GM12801 (cell line): ENCODE data around the gene URGCP.

Source experiments
- CTCF ChIP-seq: IDR thresholded peaks from one replicate; pipeline ENCODE4 v1.5.1; 2011; ENCODE audit warnings: control low read depth; ENCODE audit not compliant: insufficient read length; ENCODE audit errors: extremely low read depth

The URGCP gene

GRCh38 chr7:43891069-43891955 is 15.1 kb downstream of the URGCP start:
- no peak for TF ChIP-seq CTCF

- no peak for TF ChIP-seq CTCF
These were observed 15.9 kb downstream of the URGCP start for GRCh38 chr7:43890468-43890867.

GRCh38 chr7:43888993-43889945 is 17.1 kb downstream of the URGCP start:
- no peak for TF ChIP-seq CTCF

GRCh38 chr7:43884617-43885016 is 21.8 kb downstream of the URGCP start:
- TF ChIP-seq CTCF, result no peak

- no peak for TF ChIP-seq CTCF
These were observed 22.2 kb downstream of the URGCP start for GRCh38 chr7:43884209-43884608.

GRCh38 chr7:43880596-43880995 is 25.8 kb downstream of the URGCP start:
- TF ChIP-seq CTCF, result no peak

GRCh38 chr7:43879477-43879876 is 26.9 kb downstream of the URGCP start:
- no peak for TF ChIP-seq CTCF
